Esophagus squamous epithelium (tissue), 4 donors: ENCODE data around the gene DYRK1A.
A peak's percentile ranks its signal among the peaks of the same experiment; 100 is the strongest.

ENCODE experiments used
- POLR2A ChIP-seq, 4 donors: fragments of 450-650 bp; IDR thresholded peaks; one replicate each; pipeline ENCODE4 v1.6.1; 2017; ENCODE audit warnings: antibody characterized with exemption in 4 of 4, mild to moderate bottlenecking in 4 of 4, moderate library complexity in 3 of 4
- TF ChIP-seq, protein P1 (sequence below), 6 experiments: fragments of 450-650 bp in 4 of 6; fragments of 200-600 bp in 2 of 6; sonication (generic) in 2 of 6; IDR thresholded peaks; one replicate each; pipeline ENCODE4 v1.5.1; 2016 to 2019; ENCODE audit warnings: antibody characterized with exemption in 6 of 6, mild to moderate bottlenecking in 4 of 6, moderate library complexity in 4 of 6

DNA sequence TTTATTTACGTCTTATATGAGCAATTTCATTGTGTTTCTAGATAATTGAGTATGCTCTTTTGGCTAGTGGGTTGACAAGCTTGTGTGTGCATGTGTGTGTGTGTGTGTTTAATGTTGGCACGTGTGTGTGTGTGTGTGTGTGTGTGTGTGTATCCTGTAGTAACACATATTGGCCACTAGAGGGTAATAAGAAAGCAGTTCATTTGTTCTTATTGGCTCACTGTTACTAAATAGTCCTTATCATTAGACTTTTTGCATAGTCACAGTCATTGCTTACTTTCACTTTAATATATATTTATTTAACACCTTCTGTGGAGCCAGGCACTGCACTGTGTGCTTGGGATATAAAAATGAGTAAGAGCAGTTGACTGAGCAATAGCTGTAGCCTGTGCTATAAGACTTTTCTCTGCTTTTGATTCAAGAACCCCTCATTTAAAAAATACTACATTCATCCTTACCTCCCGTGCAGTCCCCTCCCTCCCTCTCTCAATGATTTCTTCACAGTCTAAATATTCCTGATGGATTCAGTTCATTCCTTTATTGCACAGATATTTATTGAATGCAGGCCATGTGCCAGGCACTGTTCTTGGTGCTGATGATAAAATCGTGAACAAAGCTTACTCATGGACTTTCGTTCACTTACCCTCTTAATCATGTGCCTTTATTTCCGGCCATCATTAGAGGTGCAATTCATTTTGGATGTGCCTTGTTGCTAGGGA lies 96.7 kb downstream of the DYRK1A start:
- no peak for TF ChIP-seq POLR2A (IDR thresholded peaks at IDR 0.05)
- TF ChIP-seq, protein P1, sequence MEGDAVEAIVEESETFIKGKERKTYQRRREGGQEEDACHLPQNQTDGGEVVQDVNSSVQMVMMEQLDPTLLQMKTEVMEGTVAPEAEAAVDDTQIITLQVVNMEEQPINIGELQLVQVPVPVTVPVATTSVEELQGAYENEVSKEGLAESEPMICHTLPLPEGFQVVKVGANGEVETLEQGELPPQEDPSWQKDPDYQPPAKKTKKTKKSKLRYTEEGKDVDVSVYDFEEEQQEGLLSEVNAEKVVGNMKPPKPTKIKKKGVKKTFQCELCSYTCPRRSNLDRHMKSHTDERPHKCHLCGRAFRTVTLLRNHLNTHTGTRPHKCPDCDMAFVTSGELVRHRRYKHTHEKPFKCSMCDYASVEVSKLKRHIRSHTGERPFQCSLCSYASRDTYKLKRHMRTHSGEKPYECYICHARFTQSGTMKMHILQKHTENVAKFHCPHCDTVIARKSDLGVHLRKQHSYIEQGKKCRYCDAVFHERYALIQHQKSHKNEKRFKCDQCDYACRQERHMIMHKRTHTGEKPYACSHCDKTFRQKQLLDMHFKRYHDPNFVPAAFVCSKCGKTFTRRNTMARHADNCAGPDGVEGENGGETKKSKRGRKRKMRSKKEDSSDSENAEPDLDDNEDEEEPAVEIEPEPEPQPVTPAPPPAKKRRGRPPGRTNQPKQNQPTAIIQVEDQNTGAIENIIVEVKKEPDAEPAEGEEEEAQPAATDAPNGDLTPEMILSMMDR (IDR thresholded peaks at IDR 0.05) = peak; percentile 31 to 89 (median 66)
